ENCODE measurements around the gene MT1E. TPM values are rescaled to one million over a fixed set of nuclear protein-coding genes. Genes with fewer than 3 reads are reported as not detected.
"Not testable (repeated sequence)": the region's sequence is repeated elsewhere in the genome, so short reads cannot be mapped to it uniquely, and the experiment has no call there.

The MT1E gene
- polyA plus RNA-seq, 1 donor, result 21.1 TPM

- no peak for DNase-seq
Measured at GRCh38 chr16:56647641-56648431, 22.3 kb downstream of the MT1E start.

GRCh38 chr16:56649271-56649670, 23.7 kb downstream of the MT1E start:
- DNase-seq, result no peak

DNA sequence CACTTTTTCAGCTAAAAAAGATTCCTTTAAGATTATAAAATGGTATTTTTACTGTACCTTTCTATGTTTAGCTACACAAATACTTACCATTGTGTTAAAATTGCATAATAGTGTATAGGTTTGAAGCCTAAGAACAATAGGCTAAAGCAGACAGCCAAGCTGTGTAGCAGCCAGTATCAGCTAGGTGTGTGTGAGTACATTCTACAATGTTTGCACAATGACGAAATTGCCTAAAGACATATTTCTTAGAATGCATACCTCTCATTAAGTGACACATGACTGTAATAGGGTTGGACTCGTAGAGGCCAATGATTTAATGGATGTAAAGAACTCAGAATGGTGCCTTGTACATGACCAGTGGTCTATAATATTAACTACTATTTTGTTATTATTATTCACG, 24.2 kb downstream of the MT1E start:
- no peak for DNase-seq

- DNase-seq, result no peak
Measured at GRCh38 chr16:56651586-56651985, 26.0 kb downstream of the MT1E start, which contains the start of gene MT1B. Gene MT1B, plus strand, starts transcription at chr16:56651886. Its CDS starts 68 bp downstream, at chr16:56651954.

DNA sequence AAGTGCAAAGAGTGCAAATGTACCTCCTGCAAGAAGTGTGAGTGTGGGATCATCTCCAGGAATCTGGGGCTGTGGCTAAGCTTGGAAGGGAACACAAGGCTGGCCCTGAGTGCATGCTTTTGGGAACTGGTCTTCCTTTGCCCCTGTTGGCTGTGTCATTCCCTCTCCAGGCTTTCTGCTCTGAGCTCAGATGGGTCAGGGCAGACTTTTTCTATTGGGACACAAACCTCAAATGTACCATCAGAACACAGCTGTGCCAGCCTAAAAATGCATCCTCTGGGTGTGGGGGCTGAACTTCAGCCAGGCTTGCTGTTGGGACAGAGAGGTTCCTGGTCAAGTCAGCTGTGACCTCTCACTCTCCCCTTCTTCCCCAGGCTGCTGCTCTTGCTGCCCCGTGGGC, 27.0 kb downstream of the MT1E start:
- DNase-seq, result no peak

DNA sequence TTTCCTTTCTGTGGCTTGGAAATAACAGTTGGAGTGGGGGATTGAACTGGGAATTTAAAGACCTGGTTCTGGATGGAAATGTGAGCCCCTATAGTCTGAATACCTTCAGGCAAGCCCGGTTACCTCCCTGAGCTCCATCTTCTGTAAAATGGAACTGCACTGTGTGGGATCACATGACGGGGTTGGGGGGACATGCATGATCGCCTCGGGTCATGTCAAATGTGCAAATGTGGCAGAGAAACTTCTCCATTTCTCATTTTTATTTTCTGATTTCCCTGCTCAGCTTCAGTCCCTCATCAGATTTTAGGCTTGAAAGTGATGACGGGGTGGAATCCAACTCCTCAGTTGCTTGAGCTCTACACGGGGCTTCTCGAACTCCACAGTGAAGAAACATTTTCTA, 27.6 kb downstream of the MT1E start:
- DNase-seq, result no peak

GRCh38 chr16:56657555-56658326, 32.2 kb downstream of the MT1E start, which contains the start of gene MT1F:
Gene MT1F, plus strand, starts transcription at chr16:56657959. Its CDS starts 100 bp downstream, at chr16:56658059.
- DNase-seq, result no peak

GRCh38 chr16:56658327-56658875, 32.8 kb downstream of the MT1E start:
- no peak for DNase-seq

DNA sequence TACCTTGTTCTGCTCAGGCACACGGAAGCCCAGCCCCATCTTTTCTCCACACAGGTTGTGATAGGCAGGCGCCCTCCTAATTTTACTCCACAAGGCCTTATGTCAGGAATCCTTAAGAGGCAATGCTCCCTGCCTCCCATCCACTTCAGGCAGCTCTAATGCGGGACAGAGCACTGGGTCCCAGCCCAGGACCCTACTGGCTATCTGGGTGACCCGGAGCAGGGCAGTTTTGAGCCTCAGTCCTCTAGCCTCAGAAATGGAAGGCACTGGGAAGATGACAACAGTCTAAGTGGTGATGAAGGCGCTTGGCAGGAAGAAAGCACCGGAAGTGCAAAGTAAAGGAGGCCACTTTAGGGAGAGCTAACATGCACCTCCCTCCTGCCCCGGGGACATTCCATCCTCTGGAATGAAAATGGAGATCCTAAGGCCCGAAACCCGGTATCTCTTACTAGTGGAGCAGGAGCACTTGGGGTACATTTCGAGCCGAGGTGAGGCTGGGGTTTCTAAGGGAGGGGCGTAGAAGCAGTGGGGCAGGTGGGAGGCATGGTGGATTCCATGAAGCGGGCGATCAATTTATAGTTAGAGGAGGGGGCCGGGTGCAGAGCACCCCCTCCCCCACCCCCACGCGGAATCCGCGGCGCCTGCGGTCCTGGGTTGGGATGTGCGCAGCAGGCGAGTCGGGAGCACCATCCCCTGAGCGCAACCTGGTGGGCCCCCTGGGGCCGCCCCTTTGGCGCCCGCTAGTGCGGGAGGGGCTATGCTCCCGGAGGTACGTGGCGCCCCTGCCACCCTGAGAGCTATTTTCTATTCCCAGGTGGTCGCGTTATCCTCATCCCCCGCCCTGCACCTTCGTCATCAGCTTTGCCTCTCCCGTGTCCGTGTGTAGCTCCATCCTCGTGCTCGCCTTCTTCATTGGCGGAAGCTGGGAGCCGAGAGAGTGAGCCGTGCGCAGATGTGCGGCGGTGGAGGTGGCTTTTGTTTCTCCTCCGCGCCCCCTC, 37.1 kb downstream of the MT1E start:
- no peak for DNase-seq

DNA sequence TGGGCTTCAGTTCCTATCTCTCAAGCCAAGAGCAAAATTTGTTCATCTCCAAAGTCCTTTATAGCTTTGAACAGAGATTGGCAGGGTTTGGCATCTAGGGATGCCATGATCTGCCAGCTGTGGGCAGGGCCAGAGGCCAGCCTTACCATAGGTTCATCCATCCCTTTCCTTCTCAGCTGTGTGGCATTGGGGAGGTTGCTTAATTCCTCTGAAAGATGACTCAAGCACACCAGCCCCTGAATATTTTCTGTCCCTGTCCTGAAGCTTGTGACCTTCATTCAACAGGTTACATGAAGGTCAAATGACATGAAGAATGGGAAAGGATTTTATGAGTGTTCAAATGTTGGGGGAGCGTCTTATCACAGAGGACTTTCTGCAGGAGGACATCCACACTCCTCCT, 38.9 kb downstream of the MT1E start:
- DNase-seq, result no peak

GRCh38 chr16:56665286-56666261, 40.0 kb downstream of the MT1E start:
- DNase-seq, result not testable (repeated sequence)

GRCh38 chr16:56667581-56668571, 42.3 kb downstream of the MT1E start, which contains the start of gene MT1G:
Gene MT1G, minus strand, starts transcription at chr16:56668065. Its CDS starts 72 bp downstream, at chr16:56667993.
- DNase-seq, result no peak

GRCh38 chr16:56669005-56669839, 43.6 kb downstream of the MT1E start, which contains the start of gene MT1H:
Gene MT1H, plus strand, starts transcription at chr16:56669814. Its CDS starts 71 bp downstream, at chr16:56669885.
- DNase-seq, result no peak

GRCh38 chr16:56669840-56670619, 44.4 kb downstream of the MT1E start:
- no peak for DNase-seq

DNA sequence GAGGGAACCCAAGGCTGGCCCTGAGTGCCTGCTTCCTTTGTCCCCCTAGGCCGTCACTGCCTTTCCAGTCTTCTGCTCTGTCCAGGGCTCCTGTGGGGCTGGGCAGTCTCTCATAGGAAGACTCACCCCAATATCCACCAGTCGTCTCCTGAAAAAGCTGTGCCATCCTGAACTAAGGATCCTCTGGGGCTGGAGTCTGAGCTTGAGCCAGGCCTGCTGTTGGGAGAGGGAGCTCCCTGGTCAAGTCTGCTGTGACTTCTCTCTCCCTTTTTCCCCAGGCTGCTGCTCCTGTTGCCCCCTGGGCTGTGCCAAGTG, 45.0 kb downstream of the MT1E start:
- DNase-seq, result no peak

DNA sequence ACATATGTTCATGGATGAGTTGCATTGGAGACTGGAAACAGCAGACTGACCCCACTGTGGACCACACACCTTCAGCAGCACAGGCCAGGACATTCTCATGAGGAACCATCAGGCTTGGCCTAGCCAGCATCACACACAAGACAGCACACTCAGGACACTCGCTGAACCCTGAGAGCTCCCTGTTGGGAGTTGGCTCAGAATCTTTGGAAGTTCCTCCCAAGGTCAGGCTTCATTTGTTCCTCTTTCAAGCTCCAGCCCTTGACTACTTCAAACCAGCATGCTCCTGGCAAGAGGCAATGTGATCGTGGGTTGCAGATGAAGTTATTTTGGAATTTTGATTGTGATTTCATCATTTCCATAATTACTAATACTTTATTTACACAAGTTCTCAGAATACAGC, 46.1 kb downstream of the MT1E start:
- not testable (repeated sequence) for DNase-seq

- DNase-seq, result not testable (repeated sequence)
Measured at GRCh38 chr16:56672171-56672570, 46.6 kb downstream of the MT1E start.

Measured in hindlimb muscle (tissue), 1 donor.